Measurements from ENCODE around the gene CYB561.

CYB561 gene

DNA sequence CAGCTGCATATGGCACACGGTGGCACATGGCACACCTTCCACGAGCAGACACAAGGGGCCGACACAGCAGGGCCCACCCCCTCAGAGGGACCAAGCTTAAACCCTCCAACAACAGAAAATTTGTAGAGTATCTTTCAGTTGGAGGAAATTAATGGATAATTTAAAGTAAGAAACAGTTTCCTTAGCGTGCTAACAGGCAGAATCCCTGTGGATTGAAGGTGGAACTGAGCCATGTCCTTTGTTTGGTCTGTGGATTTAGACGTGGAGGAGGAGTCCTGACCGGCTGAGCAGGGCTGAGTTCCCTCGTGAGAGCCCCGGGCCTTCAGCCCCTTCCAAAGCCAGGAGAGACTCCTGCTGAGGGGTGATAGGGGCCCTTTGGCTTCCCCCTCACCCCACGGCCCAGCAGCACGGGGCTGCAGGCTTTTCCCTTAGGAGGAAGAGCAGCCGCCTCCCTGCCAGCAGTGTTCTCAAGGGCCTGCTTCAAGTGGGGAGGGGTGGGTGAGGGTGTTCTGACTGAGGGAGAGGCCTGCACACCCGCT is 1.4 kb upstream of the CYB561 start:
- peak; percentile 66 for DNase-seq

- DNase-seq = peak; percentile 92
Observed at GRCh38 chr17:63446753-63447470, 806 bp upstream of the CYB561 start.

DNA sequence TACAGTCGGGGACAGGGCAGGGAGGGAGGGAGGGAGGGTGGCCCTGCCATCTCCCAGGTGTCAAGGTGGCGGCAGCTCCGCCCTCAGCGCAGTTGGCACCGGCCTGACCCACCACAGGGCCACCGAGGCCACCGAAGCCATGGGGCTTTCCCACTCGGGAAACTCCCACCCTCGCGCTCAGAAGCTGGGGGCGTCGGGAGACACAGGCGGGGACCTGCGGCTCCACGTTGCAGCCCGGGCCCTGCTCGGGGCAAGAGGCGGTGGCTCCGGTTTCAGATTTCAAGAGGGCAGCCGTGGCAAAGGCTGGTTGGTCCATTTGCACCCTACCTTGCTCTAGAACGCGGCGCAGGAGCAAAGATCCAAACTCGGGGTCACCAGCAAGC is 544 bp downstream of the CYB561 start:
- DNase-seq = peak; percentile 57

DNA sequence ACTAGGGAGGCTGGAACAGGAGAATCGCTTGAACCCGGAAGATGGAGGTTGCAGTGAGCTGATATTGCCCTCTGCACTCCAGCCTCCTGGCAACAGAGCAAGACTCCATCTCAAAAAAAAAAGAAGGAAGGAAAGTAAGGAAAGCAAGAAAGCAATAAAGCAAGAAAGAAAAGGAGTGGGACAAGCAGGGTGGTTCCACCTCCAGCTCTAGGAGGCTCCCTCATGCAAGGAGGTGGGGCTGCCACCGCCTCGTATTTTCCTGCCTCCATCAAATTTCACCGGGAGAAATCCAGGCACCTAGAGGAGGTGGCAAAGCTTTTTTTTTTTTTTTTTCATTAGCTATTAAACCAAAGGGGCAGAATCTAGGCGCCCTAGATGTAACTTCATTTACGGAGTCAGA is 1.0 kb downstream of the CYB561 start:
- DNase-seq = no peak

DNA sequence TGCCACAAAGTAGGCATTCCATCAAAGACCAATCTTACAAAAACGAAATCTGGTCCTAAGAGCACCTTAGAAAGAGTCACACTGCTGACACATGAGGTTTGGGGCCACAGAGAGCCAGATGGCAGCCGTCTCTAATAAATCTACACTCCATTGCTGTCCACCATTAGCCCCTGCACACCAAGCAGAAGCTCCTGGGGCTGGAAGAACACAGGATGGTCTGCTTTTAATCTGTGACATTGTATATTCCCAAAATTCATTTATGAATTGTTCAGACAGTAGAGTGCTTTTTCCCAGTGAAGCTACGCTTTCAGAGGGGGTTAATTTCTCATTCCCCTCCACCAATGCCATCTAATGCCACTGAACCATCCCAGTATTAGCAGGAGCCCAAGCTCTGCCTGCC is 1.6 kb downstream of the CYB561 start:
- DNase-seq = no peak

- DNase-seq = no peak
Observed at GRCh38 chr17:63443053-63443452, 3.1 kb downstream of the CYB561 start.

DNA sequence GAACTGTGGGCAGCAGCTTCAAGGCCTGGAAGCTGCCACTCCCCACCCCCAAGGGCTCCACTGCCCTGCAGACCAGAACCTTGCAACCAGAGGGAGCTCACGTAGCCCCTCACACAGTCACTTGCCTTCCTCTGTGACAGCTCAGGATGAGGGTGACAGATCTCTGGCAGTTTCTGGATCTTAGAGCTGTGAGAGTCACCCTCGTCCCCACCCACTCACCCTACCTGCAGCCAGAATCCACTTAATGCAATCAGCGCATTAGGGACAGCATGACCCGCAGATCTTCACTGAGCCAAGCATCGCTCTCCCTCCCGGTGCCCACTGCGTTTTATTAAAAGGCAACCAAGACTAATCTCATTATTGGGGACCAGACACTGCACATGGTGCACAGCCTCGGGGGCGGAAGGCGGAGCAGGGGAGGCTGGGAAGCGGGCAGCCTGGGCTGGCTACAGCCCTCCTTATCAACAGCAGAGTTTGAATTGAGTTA is 3.5 kb downstream of the CYB561 start:
- DNase-seq = no peak

DNA sequence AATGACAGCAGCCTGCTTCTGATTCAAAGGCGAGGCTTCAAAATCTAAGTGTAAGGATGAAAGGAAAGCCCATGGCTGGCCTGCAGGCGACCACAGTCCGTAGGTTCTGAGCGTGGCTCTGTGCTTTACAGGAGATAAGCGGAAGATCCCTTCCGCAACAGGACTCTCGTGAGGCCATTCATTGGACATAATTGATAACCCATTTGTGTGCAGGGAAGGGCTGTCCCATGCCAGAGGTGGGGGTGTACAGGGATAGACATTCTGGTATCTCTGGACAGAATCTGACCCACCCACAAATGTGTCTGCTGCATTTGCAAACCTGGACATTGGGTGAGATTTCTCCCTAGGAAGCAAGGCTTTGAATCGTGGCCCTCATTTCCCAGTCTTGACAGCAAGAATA is 4.0 kb downstream of the CYB561 start:
- DNase-seq = no peak

GRCh38 chr17:63441654-63442053 is 4.5 kb downstream of the CYB561 start:
- no peak for DNase-seq

DNA sequence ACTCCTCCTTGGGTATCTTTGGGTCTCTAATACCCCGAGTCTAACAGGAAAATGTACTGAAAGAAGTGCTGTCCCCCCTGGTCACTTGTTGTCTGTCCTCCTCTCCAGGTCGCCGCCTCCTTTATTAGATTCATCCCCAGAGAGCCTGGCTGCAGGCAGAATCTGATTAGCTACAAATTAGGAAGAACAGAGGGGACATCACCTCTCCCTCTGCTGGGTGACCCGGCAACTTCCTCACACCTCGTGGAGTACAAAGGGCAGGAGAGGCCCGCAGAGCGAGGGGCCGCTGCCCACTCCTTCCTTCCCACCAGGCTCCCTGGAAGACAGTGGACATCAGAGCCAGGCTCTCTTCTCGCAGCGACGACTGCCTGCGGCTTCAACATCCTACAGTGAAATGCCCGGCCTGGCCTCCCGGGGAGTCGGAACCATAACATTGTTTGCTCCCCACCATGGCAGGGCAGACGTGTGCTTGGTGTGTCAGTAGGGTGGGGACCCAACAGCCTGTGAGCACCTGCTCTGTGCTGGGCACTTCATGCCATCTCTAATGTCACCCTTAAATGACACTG is 5.3 kb downstream of the CYB561 start:
- DNase-seq = no peak

- DNase-seq = no peak
Observed at GRCh38 chr17:63440127-63440769, 5.9 kb downstream of the CYB561 start.

GRCh38 chr17:63439687-63440086 is 6.4 kb downstream of the CYB561 start:
- DNase-seq = no peak

DNA sequence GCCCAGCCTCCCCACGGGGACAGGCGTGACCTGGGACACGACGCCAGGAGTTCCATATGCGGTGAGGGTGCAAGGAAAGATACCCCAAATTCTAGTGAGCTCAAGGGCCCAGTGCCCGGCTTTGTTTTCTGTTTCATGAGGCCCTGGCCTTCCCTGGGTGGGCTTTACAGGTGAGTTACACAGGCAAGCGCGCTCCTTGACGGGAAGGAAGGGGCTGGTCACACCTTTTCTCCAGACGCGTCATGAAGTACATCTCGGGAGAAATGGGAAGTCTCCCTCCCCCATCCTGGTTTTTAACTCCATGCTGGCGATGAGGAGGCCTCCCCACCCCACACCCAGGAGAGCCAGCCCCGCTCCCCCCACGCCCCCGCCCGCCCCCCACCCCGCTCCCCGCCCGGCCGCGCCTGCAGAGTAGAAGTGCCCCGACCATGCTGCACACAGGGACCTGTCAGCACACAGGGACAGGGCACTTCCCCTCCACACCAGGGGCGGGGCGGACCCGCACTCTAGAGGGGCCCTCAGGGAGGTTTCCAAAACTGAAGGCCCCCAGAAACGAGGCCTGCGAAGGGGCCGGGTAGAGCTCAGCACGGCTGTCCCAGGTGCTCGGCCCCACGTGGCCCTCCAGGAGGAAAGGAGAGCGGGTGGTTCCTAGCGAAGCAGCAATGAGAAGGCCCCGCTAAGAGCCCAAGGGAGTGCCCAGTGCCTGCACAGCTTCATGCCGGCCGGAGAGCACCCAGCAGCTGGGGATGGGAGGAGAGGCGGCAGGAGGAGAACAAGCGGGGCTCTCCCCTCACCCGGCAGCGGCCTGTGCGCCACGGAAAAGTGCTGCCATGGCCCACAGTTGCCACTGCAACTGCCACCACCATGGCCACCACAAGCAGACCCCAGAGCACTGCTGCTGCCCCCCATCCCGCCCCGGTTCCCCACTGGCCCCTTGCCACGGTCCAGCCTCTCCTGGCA is 7.7 kb downstream of the CYB561 start:
- DNase-seq = no peak

GRCh38 chr17:63437287-63438091 is 8.6 kb downstream of the CYB561 start:
- DNase-seq = no peak

DNA sequence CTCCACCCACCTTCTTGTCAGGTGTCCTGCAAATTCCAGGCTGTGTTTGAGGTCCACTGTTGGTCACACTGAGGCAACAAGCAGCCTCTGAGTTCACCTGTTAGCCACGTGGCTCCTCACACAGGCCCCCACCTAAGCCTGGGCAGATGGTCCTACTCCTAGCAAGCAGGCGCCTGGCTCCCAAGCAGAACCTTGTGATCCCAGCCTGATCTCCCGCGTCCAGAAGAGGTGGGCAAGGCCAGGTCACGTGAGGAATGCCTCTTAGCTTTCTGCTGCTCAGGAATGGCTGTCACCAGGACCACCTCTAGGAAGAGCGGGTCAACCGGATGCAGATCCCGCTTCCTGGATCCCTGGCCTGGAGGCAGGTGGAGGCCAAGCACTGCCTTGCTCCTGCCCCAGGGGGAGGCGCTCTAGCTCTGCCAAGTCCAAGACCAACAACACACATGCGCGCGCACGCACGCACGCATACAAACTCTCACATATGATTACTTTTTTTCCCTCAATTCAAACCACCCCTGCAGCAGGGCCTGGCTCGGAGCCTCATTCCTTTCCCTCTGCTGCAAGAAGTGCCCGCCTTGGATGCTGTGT is 9.5 kb downstream of the CYB561 start:
- DNase-seq = no peak

DNA sequence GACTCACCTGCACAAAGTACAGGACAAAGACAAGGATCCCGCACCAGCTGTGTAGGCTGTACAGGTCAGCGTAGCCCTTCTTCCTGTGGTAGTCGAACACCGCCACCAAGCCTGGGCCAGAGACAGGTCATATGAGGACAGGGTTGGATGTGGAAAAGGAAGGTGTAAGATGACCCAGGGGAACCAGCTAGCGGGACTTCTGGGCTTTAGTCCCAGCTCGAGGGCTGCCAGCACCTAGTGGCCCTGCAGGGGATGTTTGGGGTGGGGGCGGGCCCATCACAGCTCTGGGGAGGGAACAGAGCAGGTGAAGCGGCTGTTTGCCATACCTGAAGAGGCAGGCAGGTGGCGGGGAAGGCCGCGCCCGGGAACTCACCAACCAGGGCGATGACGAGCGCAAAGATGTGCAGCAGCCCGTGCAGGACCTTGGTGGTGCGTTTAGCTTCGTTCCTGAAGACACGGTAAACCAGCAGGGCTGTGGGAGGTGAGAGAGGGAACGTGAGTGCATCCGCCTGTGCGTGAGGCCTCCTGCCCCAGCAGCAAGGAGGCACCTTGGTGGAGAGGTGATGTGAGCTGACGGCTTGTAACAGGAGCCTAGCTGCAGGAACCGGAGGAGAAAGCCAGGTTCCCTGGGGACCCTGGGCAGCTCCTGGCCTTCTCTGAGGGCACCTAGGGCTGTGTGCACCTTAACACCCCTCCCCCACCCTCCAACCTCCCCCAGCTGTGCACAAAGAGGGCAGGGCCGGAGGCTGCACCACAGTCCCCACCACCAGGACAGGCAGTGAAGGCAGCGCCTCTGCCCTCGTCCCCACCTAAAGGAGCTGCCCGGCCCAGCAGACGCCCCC is 10.2 kb downstream of the CYB561 start:
- peak; percentile 18 for DNase-seq

DNA sequence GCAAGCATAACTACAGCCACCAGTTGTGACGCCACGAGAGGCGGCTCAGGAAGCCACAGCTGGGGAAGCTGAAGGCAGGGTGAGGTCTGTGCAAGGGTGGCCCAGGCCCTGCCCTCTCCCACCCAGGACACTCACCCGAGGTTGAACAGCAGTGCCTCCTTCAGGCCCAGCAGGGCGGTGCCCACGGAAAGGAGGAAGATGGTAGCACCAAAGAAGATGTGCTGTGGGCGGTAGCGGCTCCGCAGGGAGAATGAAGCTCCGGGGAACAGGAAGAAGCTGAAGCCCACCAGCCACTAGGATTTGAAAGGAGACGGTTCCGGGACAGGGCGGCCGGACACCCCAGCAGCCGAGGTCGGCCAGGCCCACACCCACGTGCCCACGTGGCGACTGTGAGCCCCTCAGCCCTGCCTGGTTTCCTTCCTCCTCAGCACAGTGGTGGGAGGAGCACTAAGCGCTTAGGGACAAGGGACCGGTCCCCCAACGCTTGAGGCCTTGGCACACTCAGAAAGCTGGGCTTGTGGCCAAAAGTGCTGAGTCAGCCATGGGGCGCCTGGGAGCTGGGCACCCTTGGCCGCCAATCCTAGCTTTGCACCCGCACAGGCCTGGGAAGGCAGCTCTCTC is 11.0 kb downstream of the CYB561 start:
- DNase-seq = no peak

DNA sequence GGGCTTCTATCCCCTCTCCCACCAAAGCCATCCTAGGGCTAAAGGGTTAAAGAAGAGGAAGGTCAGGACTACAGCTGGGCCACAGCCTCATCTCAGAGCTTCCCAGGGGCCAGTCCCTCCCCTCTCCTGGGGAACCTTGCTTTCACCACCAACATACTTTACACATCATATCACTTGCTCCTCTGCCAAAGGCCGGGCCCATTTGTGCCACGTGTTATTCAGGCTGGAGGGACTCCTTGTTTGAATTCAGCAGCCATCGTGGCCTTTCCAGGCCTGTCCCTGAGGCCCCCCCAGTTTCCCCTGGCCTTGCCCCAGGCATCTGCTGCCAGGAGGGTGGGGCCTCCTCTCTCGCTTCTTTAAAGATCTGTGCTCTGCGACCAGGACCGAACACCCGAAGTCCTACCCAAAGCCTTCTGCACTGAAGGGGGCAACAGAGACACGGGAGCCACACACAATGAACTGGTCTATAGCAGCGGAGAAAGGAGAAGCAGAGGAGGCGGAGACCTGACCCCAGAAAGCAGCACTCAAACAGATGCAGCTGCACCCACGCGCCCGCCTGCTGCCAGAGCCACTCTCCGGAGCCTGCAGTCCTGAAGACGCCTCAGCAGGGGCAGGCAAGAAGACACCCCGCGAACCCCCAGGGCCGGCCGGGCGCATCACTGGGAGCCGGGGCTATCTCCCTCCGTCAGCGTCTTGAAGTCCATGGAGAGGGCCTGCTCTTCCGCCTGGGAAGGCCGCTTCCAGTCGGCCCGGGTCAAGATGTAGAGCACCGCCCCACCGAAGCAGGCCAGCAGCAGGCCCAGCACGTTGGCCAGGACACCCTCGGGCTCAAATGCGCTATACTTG is 12.1 kb downstream of the CYB561 start:
- no peak for DNase-seq
